Neural cell (in vitro differentiated cells): ENCODE results near the gene LPXN. TPM values are rescaled to one million over a fixed set of nuclear protein-coding genes. Genes with fewer than 3 reads are reported as not detected.

Experiments used
- H2AFZ ChIP-seq: fragments of 200-600, 300-800 bp; sonication (generic), shearing (Covaris generic); 2 replicates; pipeline ENCODE4 v1.6.0; 2014; ENCODE audit warnings: low read depth, mild to moderate bottlenecking, antibody characterized with exemption, low read length, moderate library complexity
- H3F3A ChIP-seq: fragments of 200-600 bp; shearing (Covaris generic); 2 replicates; pipeline ENCODE4 v1.6.1; 2016; ENCODE audit warnings: mild to moderate bottlenecking, moderate library complexity, mixed read lengths, antibody characterized with exemption, low read length; ENCODE audit not compliant: insufficient read depth, poor library complexity, severe bottlenecking
- H3K27ac ChIP-seq: fragments of 200-600, 300-800 bp; sonication (generic), shearing (Covaris generic); 2 replicates; pipeline ENCODE4 v1.5.1; 2014; ENCODE audit warnings: mild to moderate bottlenecking, low read length, moderate library complexity
- H3K27me3 ChIP-seq: fragments of 300-800, 200-600 bp; sonication (generic), shearing (Covaris generic); 2 replicates; pipeline ENCODE4 v1.6.0; 2014; ENCODE audit warnings: mild to moderate bottlenecking, low read depth, low read length, moderate library complexity; ENCODE audit not compliant: insufficient read depth
- H3K36me3 ChIP-seq: fragments of 300-800, 200-600 bp; sonication (generic), shearing (Covaris generic); 2 replicates; pipeline ENCODE4 v1.5.1; 2014; ENCODE audit warnings: mild to moderate bottlenecking, antibody characterized with exemption, low read length, moderate library complexity; ENCODE audit not compliant: insufficient read depth
- H3K4me2 ChIP-seq: fragments of 300-800, 200-600 bp; sonication (generic), shearing (Covaris generic); 2 replicates; pipeline ENCODE4 v1.6.0; 2014; ENCODE audit warnings: mild to moderate bottlenecking, low read length
- H3K4me3 ChIP-seq: fragments of 300-800, 200-600 bp; sonication (generic), shearing (Covaris generic); 2 replicates; pipeline ENCODE4 v1.5.1; 2014; ENCODE audit warnings: mild to moderate bottlenecking, low read length, moderate library complexity
- H3K79me2 ChIP-seq: fragments of 200-600 bp; shearing (Covaris generic); replicated peaks from 2 replicates; pipeline ENCODE4 v1.6.0; 2014; ENCODE audit warnings: mild to moderate bottlenecking, low read length, moderate library complexity; ENCODE audit not compliant: insufficient read depth
- H3K9ac ChIP-seq: fragments of 300-800, 200-600 bp; sonication (generic), shearing (Covaris generic); 2 replicates; pipeline ENCODE4 v1.6.1; 2016; ENCODE audit warnings: mild to moderate bottlenecking, low read length, mixed read lengths
- H3K9me2 ChIP-seq: fragments of 200-600 bp; shearing (Covaris generic); 2 replicates; pipeline ENCODE4 v1.6.1; 2016; ENCODE audit warnings: mild to moderate bottlenecking, low read length, mixed read lengths; ENCODE audit not compliant: insufficient read depth
- H3K9me3 ChIP-seq: fragments of 200-600, 300-800 bp; sonication (generic), shearing (Covaris generic); 2 replicates; pipeline ENCODE4 v1.6.1; 2016; ENCODE audit warnings: mild to moderate bottlenecking, mixed run types, low read length, moderate library complexity, mixed read lengths
- H4K20me1 ChIP-seq: fragments of 200-600 bp; shearing (Covaris generic); 2 replicates; pipeline ENCODE4 v1.6.1; 2016; ENCODE audit warnings: mild to moderate bottlenecking, mixed run types; ENCODE audit not compliant: insufficient read depth
- CTCF ChIP-seq: fragments of 450-650 bp; IDR thresholded peaks from 2 replicates; pipeline ENCODE4 v1.5.1; 2014; ENCODE audit warnings: antibody characterized with exemption, mild to moderate bottlenecking, moderate library complexity; ENCODE audit not compliant: poor library complexity, severe bottlenecking
- EP300 ChIP-seq: fragments of 450-650 bp; conservative IDR thresholded peaks from 2 replicates; pipeline ENCODE4 v1.6.1; 2014; ENCODE audit warnings: antibody characterized with exemption, mild to moderate bottlenecking, moderate library complexity; ENCODE audit not compliant: poor library complexity, severe bottlenecking
- EZH2 ChIP-seq: fragments of 200-600, 300-800 bp; shearing (Covaris generic), sonication (generic); IDR thresholded peaks from 2 replicates; pipeline ENCODE4 v1.6.1; 2014; ENCODE audit warnings: antibody characterized with exemption, low read length, borderline replicate concordance, mild to moderate bottlenecking; ENCODE audit not compliant: insufficient read depth, poor library complexity, severe bottlenecking
- MXI1 ChIP-seq: fragments of 450-650 bp; conservative IDR thresholded peaks from 2 replicates; pipeline ENCODE4 v1.6.1; 2014; ENCODE audit warnings: antibody characterized with exemption, mild to moderate bottlenecking; ENCODE audit not compliant: poor library complexity, severe bottlenecking
- POLR2AphosphoS5 ChIP-seq: IDR thresholded peaks from 2 replicates; pipeline ENCODE4 v1.6.1; 2012
- RAD21 ChIP-seq: fragments of 450-650 bp; conservative IDR thresholded peaks from 2 replicates; pipeline ENCODE4 v1.6.1; 2014; ENCODE audit warnings: antibody characterized with exemption, mild to moderate bottlenecking, moderate library complexity
- REST ChIP-seq: IDR thresholded peaks from 2 replicates; pipeline ENCODE4 v1.6.1; 2012; ENCODE audit warnings: borderline replicate concordance
- SMC3 ChIP-seq: fragments of 450-650 bp; conservative IDR thresholded peaks from 2 replicates; pipeline ENCODE4 v1.6.1; 2014; ENCODE audit warnings: antibody characterized with exemption, mild to moderate bottlenecking, moderate library complexity; ENCODE audit not compliant: poor library complexity
- TAF1 ChIP-seq: IDR thresholded peaks from 2 replicates; pipeline ENCODE4 v1.6.1; 2012; ENCODE audit warnings: low read depth
- polyA plus RNA-seq: library from polyadenylated mRNA; depleted of rRNA; stranded (reverse); fragments of >200 nt; gene quantifications from 2 replicates; pipeline ENCODE4 v1.2.3, GENCODE V29; 2014

Gene LPXN
- polyA plus RNA-seq, 1 donor from 2014 or later: 4.1 TPM

GRCh38 chr11:58497951-58498350, 77.7 kb downstream of the LPXN start:
- H3K27me3 ChIP-seq: no peaks in the 10 kb centered on the region
- H3K9ac ChIP-seq: no peak overlapping the region
- H3K4me3 ChIP-seq: no peak overlapping the region
- H3K9me3 ChIP-seq: no peaks in the 10 kb centered on the region
- no peak overlapping the region for H2AFZ ChIP-seq
- TF ChIP-seq REST (no peak), MXI1 (no peak), EZH2 (no peak), CTCF (no peak), EP300 (no peak), RAD21 (no peak), SMC3 (no peak), POLR2AphosphoS5 (no peak), TAF1 (no peak)
- no peaks in the 10 kb centered on the region for H3F3A ChIP-seq
- H4K20me1 ChIP-seq: no peaks in the 10 kb centered on the region
- no peaks in the 10 kb centered on the region for H3K79me2 ChIP-seq
- no peaks in the 10 kb centered on the region for H3K9me2 ChIP-seq
- no peaks in the 10 kb centered on the region for H3K36me3 ChIP-seq
- no peak overlapping the region for H3K4me2 ChIP-seq
- H3K27ac ChIP-seq: no peak overlapping the region

- Histone ChIP-seq H3K4me2 (no peak overlapping the region), H3K27ac (no peak overlapping the region), H3F3A (no peaks in the 10 kb centered on the region), H3K9me2 (no peaks in the 10 kb centered on the region), H4K20me1 (no peaks in the 10 kb centered on the region), H3K4me3 (no peak overlapping the region), H3K9ac (no peak overlapping the region), H3K9me3 (no peaks in the 10 kb centered on the region), H3K79me2 (no peaks in the 10 kb centered on the region), H3K27me3 (no peaks in the 10 kb centered on the region), H2AFZ (no peak overlapping the region), H3K36me3 (no peaks in the 10 kb centered on the region)
- TF ChIP-seq SMC3 (no peak), TAF1 (no peak)
Observed at GRCh38 chr11:58495906-58496305, 79.8 kb downstream of the LPXN start.

- H3K27ac ChIP-seq: no peak overlapping the region
- H2AFZ ChIP-seq: no peak overlapping the region
- no peaks in the 10 kb centered on the region for H3F3A ChIP-seq
- no peaks in the 10 kb centered on the region for H3K9me2 ChIP-seq
- no peaks in the 10 kb centered on the region for H4K20me1 ChIP-seq
- no peak overlapping the region for H3K4me3 ChIP-seq
- no peaks in the 10 kb centered on the region for H3K9me3 ChIP-seq
- no peaks in the 10 kb centered on the region for H3K79me2 ChIP-seq
- no peaks in the 10 kb centered on the region for H3K27me3 ChIP-seq
- no peak for TF ChIP-seq RAD21
- no peak for TF ChIP-seq CTCF
- no peak for TF ChIP-seq MXI1
- no peak for TF ChIP-seq POLR2AphosphoS5
- no peak for TF ChIP-seq TAF1
- no peak overlapping the region for H3K9ac ChIP-seq
- no peak overlapping the region for H3K4me2 ChIP-seq
- no peaks in the 10 kb centered on the region for H3K36me3 ChIP-seq
Observed at GRCh38 chr11:58494101-58494500, 81.6 kb downstream of the LPXN start.
